Mucosa of descending colon (tissue), 3 donors: ENCODE results near the gene GPR158. TPM values are rescaled to one million over a fixed set of nuclear protein-coding genes. Genes with fewer than 3 reads are reported as not detected.

Source experiments
- ATAC-seq: fragments of 200-7000 bp; cut with Tn5 transposase; one replicate; pipeline ENCODE4 v1.9.1; 2020; ENCODE audit warnings: mild to moderate bottlenecking, moderate library complexity
- DNase-seq, 3 donors: peaks; one replicate each; pipeline ENCODE4 v3.0.0-alpha.2; 2020
- H3K36me3 ChIP-seq: fragments of 200-600 bp; one replicate; pipeline ENCODE4 v1.8.0; 2021; ENCODE audit warnings: low read depth, mild to moderate bottlenecking
- H3K4me1 ChIP-seq: fragments of 200-600 bp; one replicate; pipeline ENCODE4 v1.8.0; 2021; ENCODE audit warnings: low read depth, mild to moderate bottlenecking
- H3K4me3 ChIP-seq: fragments of 200-600 bp; one replicate; pipeline ENCODE4 v1.8.0; 2021; ENCODE audit warnings: mild to moderate bottlenecking
- H3K9me3 ChIP-seq: fragments of 200-600 bp; one replicate; pipeline ENCODE4 v1.8.0; 2021; ENCODE audit warnings: mild to moderate bottlenecking
- CTCF ChIP-seq: fragments of 200-600 bp; IDR thresholded peaks from one replicate; pipeline ENCODE4 v1.8.0; 2022; ENCODE audit warnings: antibody characterized with exemption, mild to moderate bottlenecking
- intact Hi-C, 2 donors: fragments of 100-400 bp; cut with DNase I in 1 of 2; cut with micrococcal nuclease in 1 of 2; formaldehyde crosslinking; loops; one replicate each; pipeline versions ENCODE4 v1.11.0 to v1.11.1; 2022; cut with DNase I, micrococcal nuclease
- long read RNA-seq, 2 donors: library from polyadenylated mRNA; unstranded; transcript quantifications; one replicate each; pipeline ENCODE4 v2.0.0, GENCODE V29; 2019 to 2021
- total RNA-seq, 3 donors: library from RNA; stranded (reverse); fragmentation: NEBNext Ultra II Directional in 2 of 3; extraction: Animal tissue kit (Norgen Biotek cat#: 25700) in 2 of 3; gene quantifications; one replicate each; pipeline versions ENCODE4 v1.2.1 to v1.2.4, GENCODE V29; 2021 to 2023
- donor health status: DM: no; HTN: no; CAD: no; lungs with moderate emphysema.
- donor health status: DM: no; HTN: no; CAD: no.
- donor health status: DM: no; HTN: yes; CAD: no.

GPR158 gene, protein sequence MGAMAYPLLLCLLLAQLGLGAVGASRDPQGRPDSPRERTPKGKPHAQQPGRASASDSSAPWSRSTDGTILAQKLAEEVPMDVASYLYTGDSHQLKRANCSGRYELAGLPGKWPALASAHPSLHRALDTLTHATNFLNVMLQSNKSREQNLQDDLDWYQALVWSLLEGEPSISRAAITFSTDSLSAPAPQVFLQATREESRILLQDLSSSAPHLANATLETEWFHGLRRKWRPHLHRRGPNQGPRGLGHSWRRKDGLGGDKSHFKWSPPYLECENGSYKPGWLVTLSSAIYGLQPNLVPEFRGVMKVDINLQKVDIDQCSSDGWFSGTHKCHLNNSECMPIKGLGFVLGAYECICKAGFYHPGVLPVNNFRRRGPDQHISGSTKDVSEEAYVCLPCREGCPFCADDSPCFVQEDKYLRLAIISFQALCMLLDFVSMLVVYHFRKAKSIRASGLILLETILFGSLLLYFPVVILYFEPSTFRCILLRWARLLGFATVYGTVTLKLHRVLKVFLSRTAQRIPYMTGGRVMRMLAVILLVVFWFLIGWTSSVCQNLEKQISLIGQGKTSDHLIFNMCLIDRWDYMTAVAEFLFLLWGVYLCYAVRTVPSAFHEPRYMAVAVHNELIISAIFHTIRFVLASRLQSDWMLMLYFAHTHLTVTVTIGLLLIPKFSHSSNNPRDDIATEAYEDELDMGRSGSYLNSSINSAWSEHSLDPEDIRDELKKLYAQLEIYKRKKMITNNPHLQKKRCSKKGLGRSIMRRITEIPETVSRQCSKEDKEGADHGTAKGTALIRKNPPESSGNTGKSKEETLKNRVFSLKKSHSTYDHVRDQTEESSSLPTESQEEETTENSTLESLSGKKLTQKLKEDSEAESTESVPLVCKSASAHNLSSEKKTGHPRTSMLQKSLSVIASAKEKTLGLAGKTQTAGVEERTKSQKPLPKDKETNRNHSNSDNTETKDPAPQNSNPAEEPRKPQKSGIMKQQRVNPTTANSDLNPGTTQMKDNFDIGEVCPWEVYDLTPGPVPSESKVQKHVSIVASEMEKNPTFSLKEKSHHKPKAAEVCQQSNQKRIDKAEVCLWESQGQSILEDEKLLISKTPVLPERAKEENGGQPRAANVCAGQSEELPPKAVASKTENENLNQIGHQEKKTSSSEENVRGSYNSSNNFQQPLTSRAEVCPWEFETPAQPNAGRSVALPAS (N-terminal part only)
- total RNA-seq = under 1 TPM; 0.20 to 0.51 (median 0.24) TPM
- long read RNA-seq, donor 1, full-length matches to known transcripts = 1 of 1 reads
- long read RNA-seq, donor 1, partial matches to known transcripts = 0 of 1 reads
- long read RNA-seq, donor 1, other reads (novel, unspliced or antisense) = 0 of 1 reads
- long read RNA-seq, donor 2 = 0 reads

- no peak within 1 kb of the TSS for H3K4me3 ChIP-seq
- peaks cover 13% of the 10 kb centered on the region for H3K4me1 ChIP-seq
- no peaks in the 10 kb centered on the region for H3K36me3 ChIP-seq
- DNase-seq = peak; percentile 82 to 93 (median 90)
- no peak for TF ChIP-seq CTCF
- intact Hi-C loops = no loop called here
- ATAC-seq = peak; percentile 98
- no peaks in the 10 kb centered on the region for H3K9me3 ChIP-seq
These were observed at the start of gene GPR158 for GRCh38 chr10:25174461-25175230. Gene GPR158, plus strand, starts transcription at chr10:25175001. Its CDS starts 420 bp downstream, at chr10:25175421.

DNA sequence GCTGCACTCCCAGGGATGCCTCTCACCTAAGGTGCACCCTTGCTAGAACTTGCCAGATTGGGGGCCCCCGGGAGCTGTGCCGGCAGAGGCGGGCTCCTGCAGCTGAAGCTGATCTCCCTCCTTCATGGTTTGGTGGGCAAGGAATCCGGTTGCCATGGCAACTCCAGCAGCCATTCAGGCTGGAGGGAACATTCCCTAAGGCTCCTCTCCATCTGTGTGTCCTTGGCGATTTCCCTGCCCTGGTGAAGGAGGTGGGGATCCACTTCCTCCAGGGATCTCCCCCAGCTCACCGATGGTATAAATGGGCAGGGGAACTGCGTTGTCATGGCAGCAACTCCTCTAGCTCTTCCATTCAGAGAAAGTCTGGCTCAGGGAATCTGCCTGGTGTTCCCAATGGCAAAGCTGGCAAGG, 49.6 kb upstream of the GPR158 start:
- H3K36me3 ChIP-seq = no peaks in the 10 kb centered on the region
- no peak for ATAC-seq

DNA sequence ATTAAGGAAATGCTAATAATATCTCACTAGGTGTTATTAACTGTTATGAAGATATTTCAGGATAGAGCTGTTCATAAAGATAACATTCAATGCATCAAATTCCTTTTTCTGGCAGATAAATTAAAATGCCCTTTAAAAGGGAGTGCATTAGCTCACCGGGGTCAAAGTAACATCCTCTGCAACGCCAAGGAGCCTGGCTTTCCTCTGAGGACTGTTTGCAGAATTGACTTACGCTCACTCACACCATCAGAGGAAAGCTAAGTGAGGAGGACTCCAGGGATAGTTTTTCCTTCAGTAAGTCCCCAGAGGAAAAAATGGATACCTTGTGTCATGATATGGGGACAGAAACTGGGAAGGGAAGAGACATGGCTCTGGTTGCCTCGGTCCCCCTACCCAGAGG, 45.2 kb upstream of the GPR158 start:
- Histone ChIP-seq H3K4me1 (no peaks in the 10 kb centered on the region), H3K4me3 (no peak overlapping the region), H3K36me3 (no peaks in the 10 kb centered on the region), H3K9me3 (no peaks in the 10 kb centered on the region)
- TF ChIP-seq CTCF = no peak
- intact Hi-C loops = no loop called here
- ATAC-seq (no peak), DNase-seq (no peak)

More for the DNA sequence above, 49.6 kb upstream of the GPR158 start:
- H3K4me3 ChIP-seq = no peak overlapping the region
- DNase-seq = no peak
- intact Hi-C loops = no loop called here
- no peaks in the 10 kb centered on the region for H3K9me3 ChIP-seq
- TF ChIP-seq CTCF = no peak
- no peaks in the 10 kb centered on the region for H3K4me1 ChIP-seq

DNA sequence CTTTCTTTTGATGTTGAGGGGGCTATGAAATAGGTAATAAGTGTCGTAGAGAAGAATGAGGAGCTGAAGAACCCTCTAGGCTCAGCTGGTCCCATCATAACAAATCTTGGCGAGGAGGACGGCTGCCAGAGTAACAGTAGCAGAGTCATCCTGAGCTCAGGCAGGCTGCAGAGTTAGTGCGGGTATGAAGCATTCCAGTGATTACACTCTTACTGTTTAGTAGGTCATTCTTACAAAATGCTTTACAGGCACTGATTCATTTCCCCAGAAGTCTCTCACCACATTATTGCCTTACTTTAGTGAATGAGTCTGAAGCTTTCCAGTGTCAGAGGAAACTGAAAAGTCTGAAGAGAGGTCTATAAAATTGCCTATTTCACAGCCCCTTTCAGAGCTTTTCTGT, 43.9 kb upstream of the GPR158 start:
- Histone ChIP-seq H3K4me3 (no peak overlapping the region), H3K4me1 (no peaks in the 10 kb centered on the region), H3K9me3 (no peaks in the 10 kb centered on the region), H3K36me3 (no peaks in the 10 kb centered on the region)
- intact Hi-C loops = no loop called here
- DNase-seq = no peak
- TF ChIP-seq CTCF = no peak
- no peak for ATAC-seq
